ENCODE data around the gene NUDT17.
A peak's percentile ranks its signal among the peaks of the same experiment; 100 is the strongest.

NUDT17 gene

GRCh38 chr1:145891587-145892485 is 46.4 kb downstream of the NUDT17 start:
- peak; percentile 39 to 56 for DNase-seq

DNA sequence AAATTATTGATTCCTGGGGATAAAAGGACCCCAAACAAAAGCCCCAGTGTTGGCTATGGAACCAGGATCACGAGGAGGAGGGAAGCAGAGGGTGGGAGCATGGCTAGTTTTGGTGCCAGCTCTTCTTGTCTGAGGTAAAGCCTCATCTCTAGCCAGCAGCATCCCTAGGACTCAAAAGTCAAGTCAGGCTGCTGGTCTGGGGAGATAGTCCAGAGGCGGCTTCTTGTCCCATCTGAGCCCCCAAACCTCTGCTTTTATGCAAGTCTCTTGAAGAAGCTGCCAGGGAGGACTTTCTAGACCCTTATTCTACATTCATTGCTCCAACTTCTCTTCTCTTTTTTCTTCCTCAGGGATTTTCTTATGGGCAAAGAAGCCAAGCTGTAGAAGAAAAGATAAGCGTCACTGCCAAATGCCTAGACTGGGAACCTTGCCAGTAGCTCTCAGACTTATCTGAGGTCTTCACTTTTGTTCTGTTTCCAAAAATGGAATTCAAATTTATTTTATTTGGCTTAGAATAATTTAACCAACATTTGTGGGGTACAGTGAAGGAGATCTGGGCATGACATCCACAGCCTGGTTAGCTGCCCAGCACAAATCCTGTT is 47.2 kb downstream of the NUDT17 start:
- DNase-seq: no peak

DNA sequence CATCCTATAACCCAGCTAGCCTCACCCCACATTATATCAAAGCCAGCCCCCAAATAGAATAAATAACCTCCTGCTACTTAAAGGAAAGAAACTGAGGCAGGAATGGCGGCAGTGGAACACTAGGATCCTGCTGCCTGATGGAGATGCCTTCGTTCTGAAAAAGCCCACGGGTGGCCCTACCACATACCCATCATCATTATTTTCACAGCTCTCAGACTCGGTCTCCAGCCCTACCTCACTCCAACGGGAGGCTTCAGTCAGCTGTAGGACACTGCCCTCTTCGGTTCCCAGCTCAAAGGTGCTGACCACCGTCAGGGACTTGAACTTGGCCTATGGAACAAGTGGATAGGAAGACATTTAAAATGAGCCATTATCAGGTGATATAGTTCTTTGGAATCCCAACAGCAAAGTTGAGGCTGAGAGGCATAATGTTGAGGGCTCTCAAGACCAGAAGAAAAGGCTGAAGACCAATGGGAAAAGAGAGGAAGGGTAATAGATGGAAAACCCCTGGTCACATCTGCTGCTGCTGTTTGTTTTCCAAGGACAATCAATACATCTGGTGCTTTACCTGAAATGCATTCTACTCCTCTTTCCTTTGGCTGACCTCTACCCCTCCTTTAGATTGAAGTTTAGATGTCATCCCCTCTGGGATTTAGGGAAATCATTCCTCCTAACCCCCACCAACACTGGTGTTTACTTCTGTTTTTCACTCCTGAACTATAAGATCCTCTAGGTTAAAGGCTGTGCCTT is 48.1 kb downstream of the NUDT17 start:
- no peak for DNase-seq

DNA sequence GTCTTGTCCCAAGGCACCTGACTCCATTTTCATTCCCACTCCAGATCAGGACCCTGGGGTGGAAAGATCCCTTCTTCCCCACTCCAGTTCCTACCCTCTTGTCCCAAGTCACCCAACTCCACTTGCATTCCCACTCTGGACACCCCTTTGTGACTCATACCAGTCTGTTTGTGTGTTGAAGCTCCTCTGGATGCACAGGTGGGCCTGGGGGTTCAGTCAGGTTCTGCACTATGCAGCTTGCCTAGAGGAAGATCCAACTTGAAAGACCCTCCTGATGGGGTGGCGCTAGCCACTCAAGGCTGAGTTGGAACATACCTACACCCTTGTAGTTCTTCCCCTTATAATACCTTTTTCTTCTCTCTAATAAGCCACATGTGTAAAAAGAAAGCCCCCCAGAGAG is 50.0 kb downstream of the NUDT17 start:
- no peak for DNase-seq

DNA sequence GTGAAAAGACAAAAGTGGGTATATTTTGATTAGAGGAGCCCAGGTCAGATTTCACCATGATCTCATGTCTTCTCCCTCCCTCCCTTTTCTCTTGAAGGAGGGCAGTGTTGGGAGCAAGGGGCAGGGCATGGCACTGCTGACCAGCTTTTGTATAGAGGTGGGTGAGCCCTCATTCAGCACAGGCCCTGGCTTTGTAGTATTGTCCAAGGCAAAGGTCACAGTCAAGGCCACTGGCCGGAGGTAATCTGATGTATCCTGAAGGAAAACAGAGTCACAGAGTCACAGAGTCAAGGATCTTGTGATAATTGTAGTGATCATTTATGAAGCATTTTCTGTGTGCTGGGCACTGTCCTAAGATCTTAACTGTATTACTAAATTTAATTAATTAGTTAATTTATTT is 52.5 kb downstream of the NUDT17 start:
- no peak for DNase-seq
